SJCRH30 (cell line): ENCODE measurements around the gene USP21. TPM values are rescaled to one million over a fixed set of nuclear protein-coding genes. Genes with fewer than 3 reads are reported as not detected.

Experiments
- DNase-seq, 2 experiments: peaks; one replicate each; pipeline ENCODE4 v3.0.0-alpha.2; 2015 to 2020
- H3K27ac ChIP-seq: fragments of 250-450 bp; sonication (Bioruptor Pico); 2 replicates; pipeline ENCODE4 v1.5.1; 2020; ENCODE audit warnings: mild to moderate bottlenecking, moderate library complexity
- H3K27me3 ChIP-seq: fragments of 250-450 bp; sonication (Bioruptor Pico); 2 replicates; pipeline ENCODE4 v1.5.1; 2020; ENCODE audit warnings: mild to moderate bottlenecking, moderate library complexity
- H3K36me3 ChIP-seq: fragments of 250-450 bp; sonication (Bioruptor Pico); 2 replicates; pipeline ENCODE4 v1.5.1; 2020; ENCODE audit warnings: mild to moderate bottlenecking, moderate library complexity
- H3K4me1 ChIP-seq: fragments of 250-450 bp; sonication (Bioruptor Pico); 2 replicates; pipeline ENCODE4 v1.5.1; 2020; ENCODE audit warnings: mild to moderate bottlenecking, moderate library complexity
- H3K4me3 ChIP-seq: fragments of 250-450 bp; sonication (Bioruptor Pico); 2 replicates; pipeline ENCODE4 v1.5.1; 2020; ENCODE audit warnings: mild to moderate bottlenecking, moderate library complexity
- H3K9me3 ChIP-seq: fragments of 250-450 bp; sonication (Bioruptor Pico); replicated peaks from 2 replicates; pipeline ENCODE4 v1.5.1; 2020; ENCODE audit warnings: mild to moderate bottlenecking, moderate library complexity
- total RNA-seq: library from RNA; depleted of rRNA; stranded (reverse); fragments of >200 nt; shearing (Covaris generic); gene quantifications from 2 replicates; pipeline ENCODE4 v1.2.3, GENCODE V29; 2014

The USP21 gene
- total RNA-seq, 1 experiment from 2014 or later: 17.6 TPM

DNA sequence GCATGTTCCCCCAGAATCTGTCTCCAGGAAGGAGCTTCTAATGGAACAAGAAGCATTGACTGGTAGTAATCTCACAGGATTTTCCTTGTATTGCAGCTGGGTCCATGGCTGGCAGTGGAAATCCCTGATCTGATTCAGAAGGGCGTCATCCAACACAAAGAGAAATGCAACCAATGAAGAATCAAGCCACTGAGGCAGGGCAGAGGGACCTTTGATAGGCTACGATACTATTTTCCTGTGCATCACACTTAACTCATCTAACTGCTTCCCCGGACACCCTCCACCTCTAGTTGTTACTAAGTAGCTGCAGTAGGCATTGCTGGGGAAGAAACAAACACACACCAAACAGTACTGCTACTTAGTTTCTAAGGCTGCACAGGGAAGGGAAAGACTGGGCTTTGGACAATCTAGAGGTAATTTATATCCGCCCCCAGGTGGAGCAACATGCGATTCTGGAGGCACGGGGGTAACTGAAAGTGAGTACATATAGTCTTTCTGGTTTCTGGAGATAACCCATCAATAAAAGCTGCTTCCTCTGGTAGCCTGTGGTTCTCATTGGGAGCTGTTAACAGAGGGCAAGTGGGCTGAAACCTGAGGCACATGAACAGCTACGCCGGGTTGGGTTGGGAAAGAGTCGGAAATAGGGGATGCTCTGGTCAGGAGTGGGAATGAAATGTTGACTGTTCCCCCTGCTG lies 837 bp upstream of the USP21 start:
- Histone ChIP-seq H3K27ac (no peak overlapping the region), H3K36me3 (no peaks in the 10 kb centered on the region), H3K9me3 (no peaks in the 10 kb centered on the region), H3K4me3 (peak overlapping the region; percentile 79; the same call in 1 of the 2 replicates), H3K27me3 (no peaks in the 10 kb centered on the region), H3K4me1 (no peaks in the 10 kb centered on the region; the same call in 1 of the 2 replicates)
- DNase-seq: no peak

DNA sequence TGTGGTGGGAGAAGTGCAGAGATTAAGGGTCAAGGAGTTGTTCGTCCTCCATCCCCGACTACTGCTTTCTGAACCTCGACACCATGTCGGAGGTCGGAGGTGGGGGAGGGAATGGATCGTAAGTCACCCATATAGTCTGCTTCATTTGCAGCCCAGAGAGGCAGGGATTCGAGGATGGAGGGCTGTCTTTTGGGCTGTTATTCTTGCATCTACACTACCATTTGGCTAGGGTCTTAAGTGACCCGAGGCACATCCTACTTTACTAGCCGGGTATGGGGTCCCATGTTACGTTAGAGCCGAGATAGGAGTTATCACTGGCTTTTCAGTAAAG lies 578 bp downstream of the USP21 start:
- DNase-seq: no peak
- H3K9me3 ChIP-seq: no peaks in the 10 kb centered on the region
- peak overlapping the region; percentile 79 for H3K4me3 ChIP-seq
- peak overlapping the region; percentile 87 for H3K27ac ChIP-seq
- no peaks in the 10 kb centered on the region for H3K27me3 ChIP-seq
- H3K4me1 ChIP-seq: no peaks in the 10 kb centered on the region; the same call in 1 of the 2 replicates
- no peaks in the 10 kb centered on the region for H3K36me3 ChIP-seq

DNA sequence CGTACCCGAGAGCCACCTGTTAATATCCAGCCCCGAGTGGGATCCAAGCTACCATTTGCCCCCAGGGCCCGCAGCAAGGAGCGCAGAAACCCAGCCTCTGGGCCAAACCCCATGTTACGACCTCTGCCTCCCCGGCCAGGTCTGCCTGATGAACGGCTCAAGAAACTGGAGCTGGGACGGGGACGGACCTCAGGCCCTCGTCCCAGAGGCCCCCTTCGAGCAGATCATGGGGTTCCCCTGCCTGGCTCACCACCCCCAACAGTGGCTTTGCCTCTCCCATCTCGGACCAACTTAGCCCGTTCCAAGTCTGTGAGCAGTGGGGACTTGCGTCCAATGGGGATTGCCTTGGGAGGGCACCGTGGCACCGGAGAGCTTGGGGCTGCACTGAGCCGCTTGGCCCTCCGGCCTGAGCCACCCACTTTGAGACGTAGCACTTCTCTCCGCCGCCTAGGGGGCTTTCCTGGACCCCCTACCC lies 1.4 kb downstream of the USP21 start:
- no peak overlapping the region for H3K27ac ChIP-seq
- no peaks in the 10 kb centered on the region for H3K27me3 ChIP-seq
- H3K4me3 ChIP-seq: no peak overlapping the region
- no peaks in the 10 kb centered on the region for H3K9me3 ChIP-seq
- no peaks in the 10 kb centered on the region for H3K36me3 ChIP-seq
- no peaks in the 10 kb centered on the region; the same call in 1 of the 2 replicates for H3K4me1 ChIP-seq
- no peak for DNase-seq

DNA sequence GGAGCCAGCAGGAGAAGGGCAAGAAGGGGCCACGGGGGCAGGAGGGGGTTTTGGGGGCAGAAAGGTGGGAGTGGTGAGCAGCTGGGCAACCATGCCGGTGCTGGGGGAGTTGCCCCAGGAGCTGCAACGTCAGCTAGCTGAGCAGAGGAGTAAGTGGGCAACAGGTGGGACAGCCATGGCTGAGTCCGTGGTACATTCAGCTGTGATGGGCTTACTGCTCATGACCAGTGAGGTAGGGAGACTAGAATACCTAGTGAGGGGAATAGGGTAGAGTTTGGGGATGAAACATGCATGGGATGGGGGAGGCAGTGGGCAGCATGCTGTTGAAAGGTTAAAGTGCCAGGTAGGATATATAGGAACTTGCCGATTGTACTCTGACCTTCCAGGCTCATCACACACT lies 2.4 kb downstream of the USP21 start:
- no peaks in the 10 kb centered on the region for H3K36me3 ChIP-seq
- H3K27me3 ChIP-seq: no peaks in the 10 kb centered on the region
- no peak overlapping the region for H3K4me3 ChIP-seq
- no peak for DNase-seq
- H3K4me1 ChIP-seq: no peaks in the 10 kb centered on the region; the same call in 1 of the 2 replicates
- no peaks in the 10 kb centered on the region for H3K9me3 ChIP-seq
- no peak overlapping the region for H3K27ac ChIP-seq

DNA sequence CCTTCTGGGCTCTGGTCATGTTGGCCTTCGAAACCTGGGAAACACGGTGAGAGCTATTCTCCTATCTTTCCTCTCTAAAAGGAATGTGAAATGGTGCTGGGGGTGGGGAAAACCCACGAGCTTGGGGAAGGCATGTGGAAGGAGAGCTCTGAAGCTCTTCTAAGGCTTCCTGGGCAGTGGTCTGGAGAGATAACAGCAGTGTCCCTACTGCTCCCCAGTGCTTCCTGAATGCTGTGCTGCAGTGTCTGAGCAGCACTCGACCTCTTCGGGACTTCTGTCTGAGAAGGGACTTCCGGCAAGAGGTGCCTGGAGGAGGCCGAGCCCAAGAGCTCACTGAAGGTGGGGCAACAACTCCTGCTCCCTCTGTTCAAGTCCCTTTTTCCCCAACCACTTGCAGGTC lies 2.8 kb downstream of the USP21 start:
- Histone ChIP-seq H3K9me3 (no peaks in the 10 kb centered on the region), H3K36me3 (no peaks in the 10 kb centered on the region)
- no peak for DNase-seq

DNA sequence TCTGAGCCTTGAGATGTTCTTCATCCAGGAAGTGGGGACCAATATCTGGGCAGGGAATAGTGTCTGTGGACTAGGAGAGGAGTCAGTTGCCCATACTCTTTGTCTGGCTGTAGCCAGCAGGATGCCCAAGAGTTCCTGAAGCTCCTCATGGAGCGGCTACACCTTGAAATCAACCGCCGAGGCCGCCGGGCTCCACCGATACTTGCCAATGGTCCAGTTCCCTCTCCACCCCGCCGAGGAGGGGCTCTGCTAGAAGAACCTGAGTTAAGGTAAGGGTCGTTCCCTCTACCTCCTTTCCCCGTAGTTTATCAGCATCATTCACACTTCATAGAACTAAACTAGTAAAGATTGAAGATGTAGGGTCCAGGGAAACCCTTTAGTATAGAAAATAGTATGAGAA lies 3.5 kb downstream of the USP21 start:
- Histone ChIP-seq H3K4me3 (no peak overlapping the region), H3K9me3 (no peaks in the 10 kb centered on the region), H3K36me3 (no peaks in the 10 kb centered on the region), H3K27me3 (no peaks in the 10 kb centered on the region), H3K4me1 (no peaks in the 10 kb centered on the region; the same call in 1 of the 2 replicates), H3K27ac (no peak overlapping the region)
- DNase-seq: no peak

More for the DNA sequence above, 2.8 kb downstream of the USP21 start:
- H3K4me3 ChIP-seq: no peak overlapping the region
- H3K4me1 ChIP-seq: no peaks in the 10 kb centered on the region; the same call in 1 of the 2 replicates
- no peaks in the 10 kb centered on the region for H3K27me3 ChIP-seq
- H3K27ac ChIP-seq: no peak overlapping the region

DNA sequence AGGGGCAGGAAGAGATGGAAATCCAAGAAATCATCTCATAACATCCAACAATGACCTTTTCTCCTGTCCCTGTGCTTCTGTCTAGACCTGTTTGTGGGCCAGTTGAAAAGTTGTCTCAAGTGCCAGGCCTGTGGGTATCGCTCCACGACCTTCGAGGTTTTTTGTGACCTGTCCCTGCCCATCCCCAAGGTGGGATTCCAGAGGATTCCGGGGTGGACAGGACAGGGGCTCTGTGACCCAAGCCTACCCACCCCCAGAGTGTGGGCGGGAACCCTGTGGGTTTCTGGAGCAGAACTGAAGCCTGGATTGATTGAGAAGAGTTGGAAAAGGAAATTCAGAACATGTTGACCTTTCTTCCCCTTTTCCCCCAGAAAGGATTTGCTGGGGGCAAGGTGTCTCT lies 4.5 kb downstream of the USP21 start:
- no peak overlapping the region for H3K4me3 ChIP-seq
- H3K9me3 ChIP-seq: no peaks in the 10 kb centered on the region
- DNase-seq: no peak
- no peaks in the 10 kb centered on the region for H3K27me3 ChIP-seq
- H3K27ac ChIP-seq: no peak overlapping the region
- H3K36me3 ChIP-seq: no peaks in the 10 kb centered on the region
- no peaks in the 10 kb centered on the region; the same call in 1 of the 2 replicates for H3K4me1 ChIP-seq

DNA sequence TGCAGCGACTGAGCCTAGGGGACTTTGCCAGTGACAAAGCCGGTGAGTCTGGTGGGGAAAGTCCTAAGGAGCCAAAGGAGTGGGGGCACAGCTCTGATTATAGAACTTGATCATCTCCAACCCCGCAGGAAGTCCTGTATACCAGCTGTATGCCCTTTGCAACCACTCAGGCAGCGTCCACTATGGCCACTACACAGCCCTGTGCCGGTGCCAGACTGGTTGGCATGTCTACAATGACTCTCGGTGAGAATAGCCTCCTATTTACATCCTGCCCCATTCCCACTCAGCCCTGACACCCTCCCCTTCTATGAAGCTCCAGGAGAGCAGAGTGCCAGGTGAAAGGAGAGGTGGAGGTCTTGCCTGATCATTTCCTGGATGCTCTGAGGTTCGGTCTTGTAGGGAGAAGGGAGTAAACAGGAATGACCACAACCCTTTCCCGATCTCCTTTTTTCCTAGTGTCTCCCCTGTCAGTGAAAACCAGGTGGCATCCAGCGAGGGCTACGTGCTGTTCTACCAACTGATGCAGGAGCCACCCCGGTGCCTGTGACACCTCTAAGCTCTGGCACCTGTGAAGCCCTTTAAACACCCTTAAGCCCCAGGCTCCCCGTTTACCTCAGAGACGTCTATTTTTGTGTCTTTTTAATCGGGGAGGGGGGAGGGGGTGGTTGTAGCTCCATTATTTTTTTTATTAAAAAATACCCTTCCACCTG lies 5.8 kb downstream of the USP21 start:
- Histone ChIP-seq H3K27ac (no peak overlapping the region), H3K9me3 (no peaks in the 10 kb centered on the region)

DNA sequence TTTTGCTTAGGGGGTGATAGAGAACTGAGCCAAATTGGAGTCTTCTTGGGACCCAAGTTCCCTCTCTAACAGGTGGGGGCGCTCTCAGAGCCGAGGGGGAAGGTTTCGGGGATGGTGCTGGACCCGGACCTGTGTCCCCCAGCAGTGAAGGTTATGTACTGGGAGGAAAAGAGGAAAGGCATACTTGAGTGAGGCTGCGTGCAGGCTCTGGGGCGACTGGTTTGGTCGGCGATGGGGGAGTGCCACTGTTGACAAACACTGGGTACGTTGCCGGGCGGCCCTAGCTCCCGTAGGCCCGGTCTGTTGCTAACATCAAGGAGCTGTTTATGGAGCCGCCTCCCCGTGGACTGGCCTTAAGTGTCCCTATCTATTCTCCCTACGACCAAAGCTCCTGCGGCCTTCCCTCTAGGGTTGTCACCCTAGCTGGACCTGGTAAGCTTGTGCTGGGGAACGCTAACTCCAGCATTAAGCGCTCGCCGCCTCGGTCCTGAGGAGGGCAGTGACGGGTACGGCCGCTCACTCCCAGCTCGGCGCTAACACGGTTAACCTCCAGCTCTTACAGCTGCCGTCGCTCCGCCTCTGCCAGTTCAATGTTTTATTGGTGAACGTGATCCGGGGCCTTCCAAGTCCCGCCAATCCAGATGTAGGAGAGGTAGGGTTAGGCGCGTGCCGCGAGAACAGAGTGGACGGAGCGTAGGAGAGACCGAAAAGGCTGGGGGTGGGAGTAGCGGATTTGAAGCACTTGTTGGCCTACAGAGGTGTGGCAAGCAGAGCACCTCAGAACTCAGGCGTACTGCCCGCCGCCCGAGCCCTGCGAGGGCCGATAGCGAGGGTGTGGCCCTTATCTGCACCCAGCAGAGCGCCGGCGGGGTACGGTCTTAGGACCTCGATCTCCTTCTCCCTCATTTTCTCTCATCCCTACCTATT lies 6.7 kb downstream of the USP21 start, which contains the start of gene PPOX:
PPOX (plus strand) TSS at position 685 of the 927 bp plus-strand sequence. CDS start 422 bp downstream, outside the sequence.
- peaks cover 2% of the 10 kb centered on the region; the same call in 1 of the 2 replicates for H3K36me3 ChIP-seq
- peak; percentile 94 to 97 for DNase-seq
- no peaks in the 10 kb centered on the region for H3K27me3 ChIP-seq
- H3K27ac ChIP-seq: peak within 1 kb of the TSS; percentile 6; the same call in 1 of the 2 replicates
- no peaks in the 10 kb centered on the region for H3K9me3 ChIP-seq
- peak within 1 kb of the TSS; percentile 69 for H3K4me3 ChIP-seq
- H3K4me1 ChIP-seq: no peaks in the 10 kb centered on the region

More for the DNA sequence above, 5.8 kb downstream of the USP21 start:
- Histone ChIP-seq H3K27me3 (no peaks in the 10 kb centered on the region), H3K36me3 (peaks cover 2% of the 10 kb centered on the region; the same call in 1 of the 2 replicates), H3K4me1 (no peaks in the 10 kb centered on the region), H3K4me3 (peak overlapping the region; percentile 69)
- DNase-seq: no peak

DNA sequence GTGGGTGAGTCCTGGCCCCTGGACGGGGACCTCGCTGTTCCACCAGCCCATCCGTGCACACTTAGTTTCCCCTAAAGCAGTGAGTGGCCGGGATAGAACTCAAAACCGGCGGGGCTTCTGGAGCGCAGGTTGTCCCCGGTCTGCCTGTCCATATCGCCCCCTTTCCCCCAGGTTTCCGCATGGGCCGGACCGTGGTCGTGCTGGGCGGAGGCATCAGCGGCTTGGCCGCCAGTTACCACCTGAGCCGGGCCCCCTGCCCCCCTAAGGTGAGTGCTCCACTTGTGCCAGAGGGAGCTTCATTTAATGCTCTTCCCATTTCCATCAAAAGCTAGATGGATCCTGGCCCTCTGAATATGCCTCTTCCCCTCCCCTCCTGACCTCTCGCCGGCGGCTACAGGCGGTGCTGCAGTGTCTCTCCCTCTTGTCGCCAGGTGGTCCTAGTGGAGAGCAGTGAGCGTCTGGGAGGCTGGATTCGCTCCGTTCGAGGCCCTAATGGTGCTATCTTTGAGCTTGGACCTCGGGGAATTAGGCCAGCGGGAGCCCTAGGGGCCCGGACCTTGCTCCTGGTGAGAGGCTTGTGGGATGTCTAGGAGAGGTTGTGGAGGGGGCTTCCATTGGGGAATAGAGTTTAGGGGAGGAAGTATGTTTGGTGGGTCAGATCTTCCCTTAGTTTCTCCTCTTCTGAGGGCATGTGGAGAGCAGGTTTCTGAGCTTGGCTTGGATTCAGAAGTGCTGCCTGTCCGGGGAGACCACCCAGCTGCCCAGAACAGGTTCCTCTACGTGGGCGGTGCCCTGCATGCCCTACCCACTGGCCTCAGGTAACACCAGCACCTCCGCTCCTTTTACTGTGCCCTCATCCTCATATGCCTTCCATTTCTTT lies 7.6 kb downstream of the USP21 start:
- Histone ChIP-seq H3K9me3 (no peaks in the 10 kb centered on the region), H3K4me1 (no peaks in the 10 kb centered on the region), H3K27me3 (no peaks in the 10 kb centered on the region), H3K4me3 (peak overlapping the region; percentile 69), H3K27ac (peak overlapping the region; percentile 6; the same call in 1 of the 2 replicates), H3K36me3 (peaks cover 9% of the 10 kb centered on the region)
- peak; percentile 19 to 37 for DNase-seq

DNA sequence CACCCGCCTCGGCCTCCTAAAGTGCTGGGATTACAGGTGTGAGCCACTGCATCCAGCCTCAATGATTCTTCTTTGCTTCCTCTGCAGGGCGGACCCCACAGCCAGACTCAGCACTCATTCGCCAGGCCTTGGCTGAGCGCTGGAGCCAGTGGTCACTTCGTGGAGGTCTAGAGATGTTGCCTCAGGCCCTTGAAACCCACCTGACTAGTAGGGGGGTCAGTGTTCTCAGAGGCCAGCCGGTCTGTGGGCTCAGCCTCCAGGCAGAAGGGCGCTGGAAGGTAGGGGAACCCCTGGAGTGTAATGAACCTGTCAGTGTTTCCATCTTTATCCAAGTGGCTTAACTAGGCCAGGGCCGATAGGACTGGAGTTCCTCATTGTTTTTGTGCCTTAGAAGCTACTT lies 9.6 kb downstream of the USP21 start:
- no peak for DNase-seq
- Histone ChIP-seq H3K4me1 (no peaks in the 10 kb centered on the region), H3K9me3 (no peaks in the 10 kb centered on the region), H3K36me3 (peaks cover 27% of the 10 kb centered on the region), H3K27me3 (no peaks in the 10 kb centered on the region), H3K27ac (no peak overlapping the region), H3K4me3 (no peak overlapping the region)

DNA sequence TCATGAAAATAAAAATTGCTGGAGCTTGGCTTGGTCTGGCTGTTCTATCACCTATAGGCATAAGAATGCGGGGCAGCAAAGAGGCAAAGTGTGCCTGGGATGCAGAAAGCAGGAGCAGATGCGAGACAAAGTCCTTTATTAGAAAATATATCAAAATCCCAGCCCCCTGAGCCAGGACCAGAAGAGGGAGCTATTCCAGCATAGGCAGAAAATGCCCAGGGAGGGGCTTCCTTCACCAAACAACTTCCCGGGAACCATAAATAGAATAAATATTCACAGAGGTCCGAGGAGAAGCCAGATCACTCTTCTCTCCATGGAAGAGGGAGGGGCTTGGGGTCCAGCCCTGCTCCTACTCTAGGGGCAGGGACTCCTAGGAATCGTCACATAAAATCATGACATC lies 11.9 kb downstream of the USP21 start:
- H3K36me3 ChIP-seq: peaks cover 29% of the 10 kb centered on the region
- H3K27ac ChIP-seq: no peak overlapping the region
- H3K9me3 ChIP-seq: no peaks in the 10 kb centered on the region
- no peaks in the 10 kb centered on the region for H3K27me3 ChIP-seq
- H3K4me1 ChIP-seq: no peaks in the 10 kb centered on the region
- DNase-seq: no peak
- H3K4me3 ChIP-seq: no peak overlapping the region

DNA sequence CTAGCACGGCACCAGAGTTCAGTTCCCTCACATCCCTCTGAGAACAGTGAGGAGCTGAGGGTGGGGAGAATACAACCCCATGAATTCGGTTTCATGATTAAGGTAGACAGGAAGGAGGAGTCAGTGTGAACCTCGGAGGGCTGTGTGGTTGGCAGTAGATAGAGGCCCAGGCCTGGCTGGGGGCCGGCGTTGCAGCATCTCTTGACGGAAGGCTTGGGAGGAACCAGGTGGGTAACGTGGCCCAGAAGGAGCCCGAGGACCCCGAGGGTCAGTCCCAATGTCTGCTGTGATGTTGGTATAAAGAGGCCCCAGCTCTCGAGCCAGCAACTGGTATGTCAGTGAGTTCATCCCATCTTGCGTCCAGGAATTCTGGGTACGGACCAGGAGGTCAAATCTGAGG lies 12.4 kb downstream of the USP21 start:
- peaks cover 29% of the 10 kb centered on the region for H3K36me3 ChIP-seq

DNA sequence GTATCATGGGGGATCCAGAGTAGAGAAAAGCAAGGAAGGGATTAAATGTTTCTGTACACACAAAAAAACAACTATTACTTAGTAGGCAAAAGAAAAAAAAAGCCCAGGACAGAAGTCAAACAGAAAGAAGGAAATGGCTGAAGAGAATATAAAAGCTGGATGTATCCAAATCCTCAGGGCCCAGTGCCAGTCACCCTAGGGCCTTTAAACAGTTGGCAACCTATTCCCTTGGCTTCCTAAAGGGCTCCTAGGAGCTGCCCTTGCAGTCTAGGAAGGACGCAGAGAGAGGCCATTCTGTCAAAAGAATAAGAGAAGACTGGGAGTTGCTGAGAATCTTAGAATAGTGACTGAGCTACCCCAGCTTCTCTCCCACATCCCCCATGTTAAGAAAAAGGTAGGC lies 13.0 kb downstream of the USP21 start:
- Histone ChIP-seq H3K36me3 (peaks cover 29% of the 10 kb centered on the region), H3K27ac (no peak overlapping the region), H3K4me3 (no peak overlapping the region), H3K27me3 (no peaks in the 10 kb centered on the region), H3K9me3 (no peaks in the 10 kb centered on the region), H3K4me1 (no peaks in the 10 kb centered on the region)
- DNase-seq: no peak

More for the DNA sequence above, 12.4 kb downstream of the USP21 start:
- H3K4me3 ChIP-seq: no peak overlapping the region
- H3K9me3 ChIP-seq: no peaks in the 10 kb centered on the region
- H3K27me3 ChIP-seq: no peaks in the 10 kb centered on the region
- H3K4me1 ChIP-seq: no peaks in the 10 kb centered on the region
- H3K27ac ChIP-seq: no peak overlapping the region
- no peak for DNase-seq
